GM12873 (cell line): Measurements from ENCODE around the gene ERN2.

ENCODE experiments used
- CTCF ChIP-seq: IDR thresholded peaks from 2 replicates; pipeline ENCODE4 v1.5.1; 2012; ENCODE audit warnings: low read depth, mild to moderate bottlenecking, moderate library complexity, low read length, control low read depth; ENCODE audit not compliant: insufficient read depth; ENCODE audit errors: missing control alignments

ERN2 gene

GRCh38 chr16:23745263-23745662 is 32.2 kb upstream of the ERN2 start:
- no peak for TF ChIP-seq CTCF

- TF ChIP-seq CTCF: no peak
Measured at GRCh38 chr16:23742766-23743165, 29.7 kb upstream of the ERN2 start.

- no peak for TF ChIP-seq CTCF
Measured at GRCh38 chr16:23741675-23742303, 28.8 kb upstream of the ERN2 start.

- no peak for TF ChIP-seq CTCF
Measured at GRCh38 chr16:23739516-23739915, 26.5 kb upstream of the ERN2 start.

- no peak for TF ChIP-seq CTCF
Measured at GRCh38 chr16:23734176-23734893, 21.3 kb upstream of the ERN2 start.

- TF ChIP-seq CTCF: no peak
Measured at GRCh38 chr16:23729503-23730424, 16.7 kb upstream of the ERN2 start.

GRCh38 chr16:23728112-23728477 is 15.1 kb upstream of the ERN2 start:
- no peak for TF ChIP-seq CTCF
